Prostate gland (tissue), 2 donors: ENCODE measurements around the gene PDE10A.

Source experiments
- POLR2AphosphoS5 ChIP-seq: sonication (generic); formaldehyde crosslinking; IDR thresholded peaks from one replicate; pipeline ENCODE4 v1.6.1; 2017; ENCODE audit warnings: antibody characterized with exemption
- TF ChIP-seq, protein P1 (sequence below), 4 experiments: fragments of 200-600 bp in 2 of 4; fragments of 450-650 bp in 2 of 4; sonication (generic) in 2 of 4; IDR thresholded peaks; 1 replicate in 3 of 4; 2 replicates in 1 of 4; pipeline ENCODE4 v1.5.1; 2016 to 2019; ENCODE audit warnings: antibody characterized with exemption in 4 of 4, mild to moderate bottlenecking in 2 of 4, moderate library complexity in 2 of 4

DNA sequence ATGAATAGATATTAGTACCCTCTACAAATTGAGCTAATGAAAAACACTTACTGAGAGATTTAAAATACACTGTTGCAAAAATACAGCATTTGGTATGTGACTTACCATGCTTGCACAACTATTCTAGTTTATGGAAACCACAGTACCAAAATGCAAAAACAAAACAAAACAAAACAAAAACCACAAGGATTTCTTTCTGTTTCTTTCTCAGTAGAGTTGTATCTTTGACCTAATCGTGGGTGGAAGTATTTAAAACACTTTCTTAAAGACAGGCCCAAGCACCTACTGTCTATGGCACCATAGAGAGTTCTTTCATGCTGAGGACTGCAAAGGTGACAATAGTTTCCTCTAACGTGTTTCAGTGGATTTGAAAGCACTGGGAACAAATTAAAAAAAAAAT is 258.3 kb downstream of the PDE10A start:
- TF ChIP-seq, protein P1, sequence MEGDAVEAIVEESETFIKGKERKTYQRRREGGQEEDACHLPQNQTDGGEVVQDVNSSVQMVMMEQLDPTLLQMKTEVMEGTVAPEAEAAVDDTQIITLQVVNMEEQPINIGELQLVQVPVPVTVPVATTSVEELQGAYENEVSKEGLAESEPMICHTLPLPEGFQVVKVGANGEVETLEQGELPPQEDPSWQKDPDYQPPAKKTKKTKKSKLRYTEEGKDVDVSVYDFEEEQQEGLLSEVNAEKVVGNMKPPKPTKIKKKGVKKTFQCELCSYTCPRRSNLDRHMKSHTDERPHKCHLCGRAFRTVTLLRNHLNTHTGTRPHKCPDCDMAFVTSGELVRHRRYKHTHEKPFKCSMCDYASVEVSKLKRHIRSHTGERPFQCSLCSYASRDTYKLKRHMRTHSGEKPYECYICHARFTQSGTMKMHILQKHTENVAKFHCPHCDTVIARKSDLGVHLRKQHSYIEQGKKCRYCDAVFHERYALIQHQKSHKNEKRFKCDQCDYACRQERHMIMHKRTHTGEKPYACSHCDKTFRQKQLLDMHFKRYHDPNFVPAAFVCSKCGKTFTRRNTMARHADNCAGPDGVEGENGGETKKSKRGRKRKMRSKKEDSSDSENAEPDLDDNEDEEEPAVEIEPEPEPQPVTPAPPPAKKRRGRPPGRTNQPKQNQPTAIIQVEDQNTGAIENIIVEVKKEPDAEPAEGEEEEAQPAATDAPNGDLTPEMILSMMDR (IDR thresholded peaks at IDR 0.05), result no peak
- no peak for TF ChIP-seq POLR2AphosphoS5
